Stimulated activated CD8-positive, alpha-beta memory T cell treated with anti-CD3 and anti-CD28 coated beads, Interleukin-4, amount 100 ng/mL, for 48 hours (primary cell): ENCODE measurements around the gene ELAC2.

Experiments
- DNase-seq: peaks from one replicate; pipeline ENCODE4 v3.0.0-alpha.2; 2020

Gene ELAC2

GRCh38 chr17:13017655-13018459 lies at the start of gene ELAC2:
Gene ELAC2 (minus strand): TSS chr17:13018027. CDS start chr17:13017947, 80 bp downstream.
- peak; percentile 97 for DNase-seq

GRCh38 chr17:13065032-13065431 lies 47.2 kb upstream of the ELAC2 start:
- no peak for DNase-seq

GRCh38 chr17:13055131-13055530 lies 37.3 kb upstream of the ELAC2 start:
- DNase-seq = no peak

GRCh38 chr17:13054666-13055065 lies 36.8 kb upstream of the ELAC2 start:
- no peak for DNase-seq

GRCh38 chr17:13051915-13052314 lies 34.1 kb upstream of the ELAC2 start:
- no peak for DNase-seq

- DNase-seq = no peak
Observed at GRCh38 chr17:13047011-13047606, 29.3 kb upstream of the ELAC2 start.

GRCh38 chr17:13046361-13046760 lies 28.5 kb upstream of the ELAC2 start:
- DNase-seq = no peak

GRCh38 chr17:13044572-13045065 lies 26.8 kb upstream of the ELAC2 start:
- no peak for DNase-seq

GRCh38 chr17:13038931-13039665 lies 21.3 kb upstream of the ELAC2 start:
- DNase-seq = no peak

GRCh38 chr17:13036751-13037150 lies 18.9 kb upstream of the ELAC2 start:
- no peak for DNase-seq

- no peak for DNase-seq
Observed at GRCh38 chr17:13035420-13035819, 17.6 kb upstream of the ELAC2 start.

- peak; percentile 55 for DNase-seq
Observed at GRCh38 chr17:13031718-13032350, 14.0 kb upstream of the ELAC2 start.

- DNase-seq = peak; percentile 64
Observed at GRCh38 chr17:13030459-13031300, 12.9 kb upstream of the ELAC2 start.

- no peak for DNase-seq
Observed at GRCh38 chr17:13030056-13030455, 12.2 kb upstream of the ELAC2 start.

GRCh38 chr17:13029340-13029739 lies 11.5 kb upstream of the ELAC2 start:
- DNase-seq = no peak

GRCh38 chr17:13027246-13027645 lies 9.4 kb upstream of the ELAC2 start:
- DNase-seq = no peak

GRCh38 chr17:13025687-13026086 lies 7.9 kb upstream of the ELAC2 start:
- DNase-seq = no peak

- no peak for DNase-seq
Observed at GRCh38 chr17:13025258-13025627, 7.4 kb upstream of the ELAC2 start.

GRCh38 chr17:13024526-13025257 lies 6.9 kb upstream of the ELAC2 start:
- peak; percentile 80 for DNase-seq

- DNase-seq = no peak
Observed at GRCh38 chr17:13024016-13024415, 6.2 kb upstream of the ELAC2 start.

- DNase-seq = no peak
Observed at GRCh38 chr17:13016881-13017654, 759 bp downstream of the ELAC2 start.
